Gastroesophageal sphincter (tissue), 3 donors: ENCODE measurements around the gene MMEL1.

Experiments
- CTCF ChIP-seq, 4 experiments: fragments of 200-600 bp in 2 of 4; fragments of 450-650 bp in 2 of 4; sonication (generic) in 1 of 4; IDR thresholded peaks; one replicate each; pipeline ENCODE4 v1.5.1; 2017 to 2019; ENCODE audit warnings: antibody characterized with exemption in 4 of 4, mild to moderate bottlenecking in 2 of 4, moderate library complexity in 2 of 4
- POLR2A ChIP-seq, 2 donors: fragments of 450-650 bp; IDR thresholded peaks; one replicate each; pipeline ENCODE4 v1.6.1; 2017; ENCODE audit warnings: antibody characterized with exemption in 2 of 2, mild to moderate bottlenecking in 2 of 2, moderate library complexity in 1 of 2

GRCh38 chr1:2564815-2565374 lies 67.9 kb downstream of the MMEL1 start:
- TF ChIP-seq POLR2A (IDR thresholded peaks at IDR 0.05) (no peak), CTCF (IDR thresholded peaks at IDR 0.05) (no peak)
